CD1c-positive myeloid dendritic cell (primary cell): ENCODE results near the gene TMEM176B.

ENCODE experiments used
- DNase-seq: peaks from one replicate; pipeline ENCODE4 v3.0.0-alpha.2; 2016; ENCODE audit errors: extremely low spot score

The TMEM176B gene

DNA sequence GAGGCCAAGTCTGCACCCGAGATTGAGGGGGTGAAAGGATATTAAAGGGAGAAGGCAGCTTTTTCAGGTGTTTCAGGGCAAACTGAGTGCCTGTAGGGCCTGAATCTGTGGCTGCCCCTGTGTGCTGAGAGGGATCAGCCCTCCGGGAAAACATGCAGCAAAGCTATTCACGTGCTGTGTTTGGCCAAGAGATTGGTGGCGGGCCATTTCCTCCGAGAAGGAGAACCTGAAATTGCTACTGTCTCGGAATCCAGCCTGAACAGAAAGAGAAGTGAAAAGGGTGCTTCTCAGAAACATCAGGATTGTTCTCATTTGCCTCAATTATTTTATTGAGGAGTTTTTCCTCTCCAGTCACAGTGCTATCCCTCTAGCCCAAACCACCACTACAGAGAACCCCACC lies 46.9 kb downstream of the TMEM176B start:
- DNase-seq = peak; percentile 63

DNA sequence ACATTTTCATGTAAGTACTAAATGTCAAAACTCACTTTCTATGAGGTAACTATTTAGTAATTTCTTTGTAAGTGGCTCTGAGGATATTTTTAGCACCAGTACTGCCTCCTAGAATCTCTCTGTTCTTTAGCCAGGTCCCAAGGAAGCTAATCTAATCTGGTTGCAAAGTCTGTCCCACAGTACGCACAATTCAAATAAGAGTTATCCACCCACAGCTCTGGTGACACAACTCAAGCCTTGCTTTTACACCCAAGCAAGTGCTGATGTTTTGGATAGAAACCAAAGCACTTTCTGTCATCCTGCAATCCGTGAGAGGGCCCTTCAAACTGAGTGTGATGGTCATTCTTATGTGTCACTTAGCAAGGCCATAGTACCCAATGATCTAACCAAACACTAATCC lies 48.5 kb downstream of the TMEM176B start:
- no peak for DNase-seq

DNA sequence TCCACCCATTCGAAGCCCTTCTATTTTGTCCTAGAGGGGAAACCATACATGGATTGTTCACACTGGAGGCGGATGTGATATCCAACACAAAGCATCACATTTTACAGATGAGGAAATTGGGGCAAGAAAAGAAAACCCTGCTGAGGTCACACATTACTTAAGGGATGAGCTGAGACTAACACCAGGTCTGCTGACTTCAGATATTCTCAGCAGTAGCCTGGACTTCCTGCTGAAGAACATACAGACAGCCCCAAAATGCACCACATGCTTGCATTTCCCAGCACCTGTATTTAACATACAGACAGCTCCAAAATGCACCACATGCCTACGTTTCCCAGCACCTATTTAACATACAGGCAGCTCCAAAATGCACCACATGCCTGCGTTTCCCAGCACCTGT lies 51.8 kb downstream of the TMEM176B start:
- no peak for DNase-seq

DNA sequence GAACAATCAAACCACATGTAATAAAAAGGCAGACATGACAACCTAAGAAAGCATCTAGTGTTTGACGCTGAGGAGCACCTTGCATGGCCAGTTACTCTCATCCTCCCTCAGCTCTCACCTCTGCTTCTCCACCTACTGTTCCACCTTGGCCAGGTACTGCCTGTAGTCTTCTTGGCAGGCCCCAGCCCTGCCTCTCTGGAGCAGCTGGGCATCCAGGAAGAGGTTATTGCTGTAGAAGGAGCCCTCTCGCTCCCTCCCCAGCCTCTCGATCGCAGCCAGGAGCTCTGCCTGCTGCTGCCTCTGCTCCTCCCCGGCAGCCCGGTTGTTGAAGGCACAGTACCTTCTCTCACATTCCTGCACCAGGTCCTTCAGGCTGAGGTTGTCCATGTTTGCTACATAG lies 53.2 kb downstream of the TMEM176B start:
- DNase-seq = no peak

DNA sequence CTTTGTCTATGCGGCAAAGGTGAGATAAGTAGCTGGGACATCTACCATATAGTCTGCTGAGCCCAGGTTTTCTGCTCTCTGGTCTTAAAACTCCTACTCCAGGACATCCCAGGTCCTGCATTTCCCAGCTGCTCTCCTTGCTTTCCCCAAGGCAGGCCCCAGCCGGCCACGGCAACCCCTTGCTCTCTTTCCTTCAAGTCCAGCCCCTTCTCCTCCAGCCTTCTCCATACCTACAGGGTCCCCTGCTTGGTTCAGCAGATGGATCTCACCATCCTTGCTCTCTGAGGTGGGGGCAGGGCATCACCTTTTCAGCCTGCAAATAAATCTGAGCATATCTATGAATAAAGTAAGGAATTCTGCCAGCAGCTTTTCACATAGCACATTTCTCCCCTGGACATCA lies 54.3 kb downstream of the TMEM176B start:
- no peak for DNase-seq

DNA sequence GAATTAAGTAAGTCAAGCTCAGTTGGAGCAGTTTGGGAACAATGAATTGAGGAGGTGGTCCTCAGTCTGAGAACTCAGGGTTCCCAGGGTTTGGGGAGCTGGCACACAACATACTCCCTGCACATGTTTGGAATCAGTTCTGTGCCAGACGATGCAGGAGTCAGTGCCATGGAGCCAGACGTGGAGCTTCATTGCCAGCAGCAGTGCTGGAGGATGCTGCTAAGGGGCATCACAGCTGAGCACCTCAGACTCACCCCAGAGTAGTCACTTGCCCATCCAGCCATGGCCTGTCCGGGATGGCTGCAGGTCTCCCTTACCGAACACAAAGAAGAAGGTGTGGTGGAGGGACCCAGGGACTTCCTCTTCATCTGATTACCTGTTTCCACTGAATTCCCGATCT lies 55.1 kb downstream of the TMEM176B start:
- DNase-seq = no peak

DNA sequence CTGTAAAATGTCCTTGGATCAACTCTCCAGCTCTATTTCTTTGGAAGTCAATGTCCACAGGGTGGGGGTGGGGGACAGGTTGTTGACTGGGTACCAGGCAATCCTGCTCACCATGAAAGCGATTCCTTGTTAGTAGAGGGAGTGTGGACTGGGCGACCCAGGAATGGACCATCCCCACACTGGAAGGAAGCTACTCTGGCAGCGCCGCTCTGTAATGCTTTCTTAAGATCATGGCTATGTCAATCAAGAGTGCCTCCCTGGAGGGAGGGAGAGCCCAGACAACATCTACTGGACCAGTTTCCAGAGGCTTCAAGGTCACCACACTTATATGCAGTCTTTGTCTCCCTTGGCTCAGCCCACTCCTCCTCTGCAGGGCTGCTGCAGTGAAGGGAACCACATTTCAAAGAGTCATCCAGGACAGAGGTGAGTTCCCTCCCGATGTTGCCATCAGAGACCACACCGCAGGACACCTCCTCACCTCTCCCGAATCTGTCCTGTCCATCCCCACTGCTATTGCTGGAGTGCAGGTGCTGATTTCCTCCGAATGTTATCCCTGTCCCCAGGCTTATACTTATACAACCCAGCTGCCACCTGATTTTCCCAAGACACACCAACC lies 56.0 kb downstream of the TMEM176B start:
- DNase-seq = no peak

DNA sequence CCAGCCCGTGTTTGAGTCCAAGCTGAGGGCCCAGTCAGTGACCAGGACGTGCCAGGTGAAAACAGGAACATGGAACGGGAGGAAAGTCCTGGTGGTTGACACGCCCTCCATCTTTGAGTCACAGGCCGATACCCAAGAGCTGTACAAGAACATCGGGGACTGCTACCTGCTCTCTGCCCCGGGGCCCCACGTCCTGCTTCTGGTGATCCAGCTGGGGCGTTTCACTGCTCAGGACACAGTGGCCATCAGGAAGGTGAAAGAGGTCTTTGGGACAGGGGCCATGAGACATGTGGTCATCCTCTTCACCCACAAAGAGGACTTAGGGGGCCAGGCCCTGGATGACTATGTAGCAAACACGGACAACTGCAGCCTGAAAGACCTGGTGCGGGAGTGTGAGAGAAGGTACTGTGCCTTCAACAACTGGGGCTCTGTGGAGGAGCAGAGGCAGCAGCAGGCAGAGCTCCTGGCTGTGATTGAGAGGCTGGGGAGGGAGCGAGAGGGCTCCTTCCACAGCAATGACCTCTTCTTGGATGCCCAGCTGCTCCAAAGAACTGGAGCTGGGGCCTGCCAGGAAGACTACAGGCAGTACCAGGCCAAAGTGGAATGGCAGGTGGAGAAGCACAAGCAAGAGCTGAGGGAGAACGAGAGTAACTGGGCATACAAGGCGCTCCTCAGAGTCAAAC lies 57.7 kb downstream of the TMEM176B start:
- no peak for DNase-seq
